Kidney glomerular epithelial cell (primary cell): ENCODE data around the gene AGBL4.

Experiments used
- DNase-seq: peaks from one replicate; lab custom pipeline; 2025; lab: John Stamatoyannopoulos, UW

The AGBL4 gene

DNA sequence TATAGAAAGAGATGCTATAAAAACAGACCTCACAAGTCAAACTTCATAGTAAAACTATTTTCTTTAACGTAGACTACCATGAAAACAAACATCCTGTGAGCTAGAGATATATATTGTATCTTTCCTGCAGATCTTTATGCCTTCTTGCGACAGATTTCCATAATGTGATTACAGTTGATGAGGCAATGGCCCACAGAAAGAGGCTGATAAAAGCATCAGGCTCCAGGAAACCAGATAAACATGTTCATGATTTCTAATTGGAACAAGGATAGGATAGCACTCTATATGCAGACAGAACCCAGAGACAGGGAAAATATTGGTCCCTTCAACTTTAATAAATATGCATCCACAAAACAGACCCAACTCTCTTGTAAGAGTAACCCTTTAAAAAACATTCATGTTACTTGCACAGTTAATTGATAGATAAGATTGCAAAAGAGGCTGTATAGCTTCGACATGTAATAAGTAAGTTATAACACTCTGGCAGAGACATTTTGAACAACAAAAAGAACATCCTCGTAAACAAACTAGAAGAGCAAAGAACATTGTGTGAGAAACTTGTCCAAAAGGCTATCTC is 329.4 kb downstream of the AGBL4 start:
- no peak for DNase-seq

DNA sequence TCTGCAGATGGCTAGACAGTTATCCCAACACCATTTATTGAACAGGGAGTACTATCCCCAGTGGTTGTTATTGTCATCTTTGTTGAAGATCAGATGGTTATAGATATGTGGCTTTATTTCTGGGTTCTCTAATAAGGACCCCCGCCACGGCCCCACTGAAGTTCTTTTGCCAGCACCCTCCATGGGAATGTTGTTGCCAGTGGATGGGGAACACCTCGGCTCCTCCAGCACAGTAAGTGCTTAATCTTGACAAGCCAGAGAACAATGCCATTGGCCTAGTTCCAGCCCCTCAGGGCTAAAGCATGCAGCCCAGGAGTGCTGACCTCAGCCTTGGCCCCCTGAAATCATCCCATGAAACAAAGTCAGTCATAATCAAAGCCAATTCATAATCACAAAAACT is 337.6 kb downstream of the AGBL4 start:
- DNase-seq = no peak

DNA sequence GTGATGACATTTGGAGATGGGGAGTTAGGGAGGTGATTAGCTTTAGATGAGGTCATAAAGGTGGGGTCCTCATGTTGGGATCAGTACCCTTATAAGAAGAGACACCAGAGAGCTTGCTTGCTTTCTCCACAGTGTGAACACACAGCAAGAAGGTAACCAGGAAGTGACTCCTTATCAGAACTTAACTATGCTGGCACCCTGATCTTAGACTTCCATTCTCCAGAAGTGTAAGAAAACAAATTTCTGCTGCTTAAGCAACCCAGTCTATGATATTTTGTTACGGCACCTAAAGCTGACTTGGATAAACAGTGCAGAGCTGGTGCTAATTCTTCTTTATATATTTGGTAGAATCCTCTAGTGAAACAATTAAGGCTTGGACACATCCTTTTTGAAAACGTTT is 346.0 kb downstream of the AGBL4 start:
- no peak for DNase-seq

DNA sequence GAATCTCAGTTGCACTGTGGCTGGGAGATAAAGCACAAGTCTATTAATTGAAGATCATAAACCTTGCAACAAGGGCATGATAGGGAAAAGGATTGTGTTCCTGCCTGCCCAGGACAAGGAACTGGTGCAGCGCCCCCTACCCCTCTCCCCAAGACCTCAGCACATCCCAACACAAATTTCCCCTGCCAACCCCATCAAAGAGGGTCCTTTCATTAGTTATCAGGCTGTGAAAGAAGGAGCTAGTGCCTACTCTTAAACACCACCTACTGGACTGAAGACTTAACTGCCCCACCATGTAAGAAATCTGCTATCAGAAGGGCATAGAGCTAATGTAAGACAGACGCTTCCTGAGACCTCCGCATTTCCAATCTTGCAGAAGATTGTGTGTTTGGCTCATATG is 372.6 kb downstream of the AGBL4 start:
- no peak for DNase-seq

DNA sequence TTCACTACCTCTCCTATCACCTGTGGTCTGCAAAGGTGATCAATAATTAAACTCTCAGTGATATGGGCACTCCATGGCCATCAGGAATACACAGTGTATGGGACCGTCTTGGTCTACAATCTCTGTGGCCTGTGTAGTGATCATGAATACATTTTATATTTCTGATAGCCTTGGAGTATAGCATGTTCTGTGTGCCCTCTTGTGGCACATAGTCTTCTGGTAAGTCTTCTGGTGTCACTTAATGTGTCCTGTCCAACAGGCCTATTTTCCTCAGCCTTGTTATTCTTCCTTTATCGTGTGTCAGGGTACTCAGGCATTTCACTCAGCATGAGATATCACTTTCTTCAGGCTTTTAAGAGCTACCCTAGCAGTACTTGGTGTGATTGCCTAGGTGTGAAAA is 393.6 kb downstream of the AGBL4 start:
- no peak for DNase-seq

DNA sequence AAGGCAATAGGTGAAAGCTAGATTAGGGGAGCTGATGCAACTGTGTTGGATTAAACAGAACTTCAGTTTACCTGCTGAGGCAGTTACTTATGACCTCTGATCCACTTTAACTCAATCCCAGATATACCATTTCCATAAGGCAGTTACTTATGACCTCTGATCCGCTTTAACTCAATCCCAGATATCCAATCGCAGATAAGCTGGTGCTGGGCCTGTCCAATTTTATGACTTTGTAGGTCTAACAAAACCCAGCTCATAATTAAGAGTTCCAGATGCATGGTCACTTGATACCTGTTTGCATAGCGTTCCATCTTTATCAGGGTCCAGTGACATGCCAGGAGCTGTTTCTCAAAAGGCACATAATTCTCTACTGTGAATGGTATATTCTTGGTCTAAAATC is 396.0 kb downstream of the AGBL4 start:
- DNase-seq = no peak

DNA sequence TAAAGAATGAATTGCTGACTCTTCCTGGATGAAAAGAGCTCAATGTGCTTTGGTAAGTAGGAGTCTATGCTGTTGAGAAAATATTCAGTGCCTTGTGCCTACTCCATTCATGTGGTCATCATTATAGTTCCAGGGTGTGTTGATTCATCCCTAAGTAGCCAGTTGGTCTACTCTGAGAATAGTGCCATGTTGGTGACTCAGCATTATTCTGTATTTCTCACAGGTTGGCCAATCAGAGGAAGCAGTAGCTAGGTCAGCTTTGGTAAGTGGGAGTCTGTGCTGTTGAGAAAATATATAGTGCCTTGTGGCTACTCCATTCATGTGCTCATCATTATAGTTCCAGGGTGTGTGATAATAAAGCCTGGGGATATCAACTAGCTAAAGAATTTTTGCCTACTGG is 397.3 kb downstream of the AGBL4 start:
- no peak for DNase-seq

DNA sequence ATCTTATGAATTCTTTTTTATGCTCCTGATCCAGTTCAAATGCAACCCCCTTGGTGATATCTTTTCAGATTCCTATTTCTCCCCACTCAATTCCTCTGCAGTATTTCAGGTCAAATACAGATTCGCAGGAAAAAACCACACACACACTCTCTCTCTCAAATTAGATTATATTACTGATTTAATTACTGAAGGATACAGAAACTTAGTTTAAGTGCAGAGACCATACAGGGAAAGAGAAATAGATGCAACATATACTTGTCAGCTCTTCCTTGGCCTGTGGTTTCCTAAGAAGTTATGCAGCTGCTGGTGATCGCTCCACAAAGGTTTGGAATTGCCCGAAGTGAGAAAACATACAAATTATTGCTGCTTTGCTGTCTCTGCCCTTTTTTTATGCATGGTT is 400.9 kb downstream of the AGBL4 start:
- DNase-seq = no peak

DNA sequence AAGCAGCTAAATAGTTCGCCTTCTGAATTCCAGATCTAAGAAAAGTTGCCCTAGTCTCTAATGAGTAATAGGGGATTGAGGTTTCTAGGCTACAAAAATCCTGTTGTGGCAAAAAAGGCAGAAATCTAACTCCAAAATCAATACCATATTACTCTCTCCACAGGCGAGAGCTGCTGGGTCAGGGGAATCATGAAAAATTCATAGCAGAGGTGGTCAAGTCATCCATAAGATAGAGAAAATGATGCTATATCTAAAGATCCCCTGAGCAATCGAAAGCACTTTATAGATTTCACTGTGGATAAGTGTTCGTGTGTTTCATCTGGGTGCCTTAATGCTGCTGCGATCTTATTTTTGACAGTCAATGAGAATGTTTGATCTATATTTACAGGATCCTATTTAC is 417.7 kb downstream of the AGBL4 start:
- no peak for DNase-seq

DNA sequence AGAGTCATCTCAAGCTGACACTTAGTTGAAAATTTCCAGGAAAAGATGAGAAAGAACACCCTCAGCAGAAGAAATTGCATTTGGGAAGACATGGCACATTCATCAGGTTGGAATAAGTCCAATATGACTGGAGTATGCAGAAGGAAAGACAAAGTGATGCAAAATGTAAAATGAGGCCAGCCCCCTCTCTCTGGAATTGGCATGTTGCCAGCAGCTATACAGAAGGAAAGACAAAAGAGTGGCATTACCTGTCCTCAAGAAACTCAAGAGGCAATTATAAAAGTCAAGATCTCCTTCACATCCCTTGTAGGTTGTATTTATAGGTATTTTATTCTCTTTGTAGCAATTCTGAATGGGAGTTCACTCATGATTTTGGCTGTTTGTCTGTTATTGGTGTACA is 426.3 kb downstream of the AGBL4 start:
- DNase-seq = no peak

DNA sequence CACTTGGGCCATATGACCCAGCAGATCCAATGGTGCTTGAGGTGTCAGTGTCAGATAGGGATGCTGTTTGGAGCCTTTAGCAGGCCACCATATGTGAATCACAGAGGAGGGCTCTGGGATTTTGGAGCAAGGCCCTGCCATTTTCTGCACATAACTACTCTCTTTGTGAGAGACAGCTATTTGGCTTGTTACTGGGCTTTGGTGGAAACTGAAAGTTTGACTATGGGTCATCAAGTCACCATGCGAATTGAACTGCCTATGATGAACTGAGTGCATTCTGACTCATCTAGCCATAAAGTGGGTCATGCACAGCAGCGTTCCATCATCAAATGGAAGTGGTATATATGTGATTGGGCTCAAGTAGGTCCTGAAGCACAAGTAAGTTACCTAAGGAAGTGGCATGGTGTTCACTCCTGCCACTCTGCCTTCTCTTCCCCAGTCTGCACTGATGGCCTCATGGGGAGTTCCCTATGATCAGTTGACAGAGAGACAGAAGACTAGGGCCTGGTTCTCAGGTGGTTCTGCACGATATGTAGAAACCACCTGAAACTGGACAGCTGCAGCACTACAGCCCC is 447.3 kb downstream of the AGBL4 start:
- no peak for DNase-seq

DNA sequence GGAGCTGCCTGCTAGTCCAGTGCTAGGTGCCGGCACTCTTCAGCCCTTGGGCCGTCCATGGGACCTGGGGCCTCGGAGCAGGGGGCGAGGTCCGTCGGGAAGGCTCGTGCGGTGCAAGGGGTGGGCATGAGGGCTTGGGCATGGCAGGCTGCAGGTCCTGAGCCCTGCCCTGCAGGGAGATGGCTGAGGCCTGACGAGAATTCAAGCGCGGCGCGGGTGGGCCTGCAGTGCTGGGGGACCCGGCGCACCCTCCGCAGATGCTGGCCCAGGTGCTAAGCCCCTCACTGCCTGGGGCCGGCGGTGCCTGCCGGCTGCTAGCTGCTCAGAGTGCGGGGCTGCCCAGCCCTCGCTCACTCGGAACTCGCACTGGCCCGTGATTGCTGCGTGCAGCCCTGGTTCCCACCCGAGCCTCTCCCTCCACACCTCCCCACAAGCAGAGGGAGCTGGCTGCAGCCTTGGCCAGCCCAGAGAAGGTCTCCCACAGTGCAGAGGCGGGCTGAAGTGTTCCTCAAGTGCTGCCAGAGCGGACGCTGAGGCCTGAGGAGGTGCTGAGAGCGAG is 467.0 kb downstream of the AGBL4 start:
- no peak for DNase-seq

DNA sequence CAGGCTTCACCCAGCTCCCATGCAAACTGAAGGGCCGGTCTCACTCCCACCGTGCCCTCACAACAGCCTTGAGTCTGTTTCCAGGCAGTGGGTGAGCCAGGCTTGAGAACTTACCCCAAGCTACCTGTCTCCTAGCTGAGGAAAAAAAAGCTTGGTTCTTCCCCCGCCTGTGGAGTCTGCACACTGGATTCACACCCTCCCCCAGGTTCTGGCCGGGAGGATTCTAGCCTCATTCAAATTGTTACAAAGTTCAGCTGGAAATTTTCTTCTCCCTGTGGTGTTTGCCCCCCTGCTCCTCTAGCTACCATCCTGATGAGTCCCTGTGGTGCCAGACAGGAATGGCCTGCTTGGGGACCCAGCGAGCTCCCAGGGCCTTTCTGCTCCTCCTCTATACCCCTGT is 471.7 kb downstream of the AGBL4 start:
- DNase-seq = no peak

DNA sequence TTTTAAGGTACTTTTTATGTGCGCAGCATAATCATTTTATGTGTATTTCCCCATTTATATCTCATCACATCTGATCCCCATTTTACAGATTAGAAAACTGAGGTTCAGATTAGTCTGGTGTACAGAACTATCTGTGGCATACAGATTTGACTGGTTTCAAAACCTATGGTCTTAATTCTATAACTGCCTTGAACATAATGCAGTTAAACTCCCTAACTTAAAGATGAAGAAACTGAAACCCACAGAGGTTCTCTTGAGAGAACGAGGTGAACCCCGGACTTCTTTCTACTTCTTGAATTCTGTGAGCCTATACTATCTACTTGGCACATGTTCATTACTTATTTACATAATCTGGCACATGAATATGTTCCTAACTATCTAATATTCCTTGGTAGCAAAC is 479.1 kb downstream of the AGBL4 start:
- DNase-seq = no peak

DNA sequence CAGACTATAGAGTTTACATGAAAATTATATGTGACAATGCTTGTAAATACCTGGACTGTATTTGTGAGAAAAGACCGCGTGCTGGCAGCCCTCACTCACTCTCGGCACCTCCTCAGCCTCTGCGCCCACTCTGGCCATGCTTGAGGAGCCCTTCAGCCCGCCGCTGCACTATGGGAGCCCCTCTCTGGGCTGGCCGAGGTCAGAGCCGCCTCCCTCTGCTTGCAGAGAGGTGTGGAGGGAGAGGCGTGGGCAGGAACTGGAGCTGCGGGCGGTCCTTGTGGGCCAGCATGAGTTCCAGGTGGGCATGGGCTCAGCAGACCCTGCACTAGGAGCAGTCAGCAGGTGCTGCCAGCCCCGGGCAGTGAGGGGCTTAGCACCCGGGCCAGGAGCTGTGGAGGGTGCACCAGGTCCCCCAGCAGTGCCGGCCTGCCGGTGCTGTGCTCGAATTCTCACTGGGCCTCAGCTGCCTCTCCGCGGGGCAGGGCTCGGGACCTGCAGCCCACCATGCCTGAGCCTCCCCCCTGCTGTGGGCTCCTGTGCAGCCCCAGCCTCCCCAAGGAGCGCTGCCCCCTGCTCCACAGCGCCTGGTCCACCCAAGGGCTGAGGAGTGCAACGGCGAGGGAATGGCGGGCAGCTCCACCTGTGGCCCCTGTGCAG is 482.5 kb downstream of the AGBL4 start:
- no peak for DNase-seq

DNA sequence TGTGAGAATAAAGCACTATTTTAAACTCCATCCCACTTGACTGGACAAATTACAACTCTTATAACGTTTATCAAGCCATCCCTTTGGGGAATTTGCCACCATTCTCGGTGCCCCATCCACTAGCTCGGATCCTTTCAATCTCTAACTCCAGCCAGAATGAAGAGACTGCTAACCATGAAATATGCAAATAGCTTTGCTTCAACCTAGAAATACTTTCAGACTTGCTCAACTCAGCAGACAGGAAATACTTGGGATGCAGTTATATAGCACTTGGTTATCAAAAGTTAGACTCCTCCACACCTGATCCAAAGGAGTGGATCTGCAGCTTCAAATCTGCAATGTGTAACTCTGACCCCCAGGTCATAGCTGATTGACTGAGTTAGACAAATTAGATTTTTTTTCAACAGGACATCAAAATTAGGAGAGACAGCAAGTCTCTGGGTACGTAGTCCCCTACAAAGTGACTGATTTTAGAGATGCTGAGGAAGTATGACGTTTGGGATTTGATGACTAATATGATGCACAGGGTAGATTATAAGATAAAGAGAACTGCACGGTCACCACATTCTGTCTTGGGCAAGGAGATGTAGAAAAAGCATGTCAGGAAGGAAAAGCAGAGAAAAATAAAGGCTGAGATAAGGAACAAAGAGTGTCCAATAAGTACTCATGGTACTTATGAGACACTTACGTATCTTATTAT is 496.0 kb downstream of the AGBL4 start:
- DNase-seq = no peak

DNA sequence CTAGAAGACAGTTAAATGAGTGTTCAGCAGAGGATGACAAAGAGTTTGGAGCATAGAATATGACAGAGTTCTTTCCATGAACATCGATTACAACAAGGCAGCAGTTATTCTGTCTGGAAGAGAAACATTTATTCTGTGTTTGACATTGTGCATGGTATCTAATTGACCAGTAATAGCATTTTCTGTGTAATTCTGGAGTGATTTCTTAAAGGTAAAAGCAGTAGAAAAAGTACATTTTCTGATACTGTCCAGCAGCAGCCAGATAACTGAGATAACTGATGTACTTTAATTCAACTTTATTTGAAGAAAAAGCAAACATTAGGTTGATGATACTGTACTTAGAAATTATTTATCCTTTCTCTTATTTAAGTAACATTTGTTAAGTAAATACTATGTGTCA is 497.1 kb downstream of the AGBL4 start:
- DNase-seq = no peak

DNA sequence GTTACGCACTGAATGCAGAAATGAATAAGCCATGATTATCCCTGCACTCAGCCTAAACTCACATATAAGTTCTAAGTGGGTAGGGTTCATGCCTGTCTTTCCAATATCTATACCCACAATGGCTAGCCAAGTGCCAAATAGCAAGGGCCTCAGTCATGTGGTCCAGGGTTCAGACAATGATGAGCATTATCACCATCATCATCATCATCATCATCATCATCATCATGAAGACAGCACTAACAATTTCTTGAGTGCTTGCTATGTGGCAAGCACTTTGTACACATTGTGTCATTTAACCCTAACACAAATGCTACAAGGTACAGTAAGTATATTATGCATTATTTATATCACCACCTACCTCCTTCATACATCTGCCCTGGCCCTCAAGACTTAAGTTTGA is 500.0 kb downstream of the AGBL4 start:
- DNase-seq = no peak

DNA sequence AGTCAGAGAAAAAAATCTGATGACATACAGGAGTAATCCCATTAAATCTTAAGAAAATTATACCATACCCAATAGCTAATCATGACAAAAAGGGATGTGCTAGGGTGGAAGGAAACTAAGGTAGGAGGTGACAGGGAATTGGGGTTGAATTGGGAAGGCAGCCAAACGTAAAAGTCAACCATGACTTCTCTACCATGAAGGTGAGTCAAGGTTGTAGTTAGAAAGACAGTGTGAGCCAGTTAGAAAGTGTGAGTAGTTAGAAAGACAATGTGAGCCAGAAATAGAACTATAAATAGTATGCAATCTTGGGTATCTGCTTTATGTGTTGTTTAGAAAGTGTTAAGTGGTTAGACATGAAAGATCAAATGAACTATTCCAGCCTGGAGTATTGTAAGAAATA is 556.8 kb downstream of the AGBL4 start:
- DNase-seq = no peak

DNA sequence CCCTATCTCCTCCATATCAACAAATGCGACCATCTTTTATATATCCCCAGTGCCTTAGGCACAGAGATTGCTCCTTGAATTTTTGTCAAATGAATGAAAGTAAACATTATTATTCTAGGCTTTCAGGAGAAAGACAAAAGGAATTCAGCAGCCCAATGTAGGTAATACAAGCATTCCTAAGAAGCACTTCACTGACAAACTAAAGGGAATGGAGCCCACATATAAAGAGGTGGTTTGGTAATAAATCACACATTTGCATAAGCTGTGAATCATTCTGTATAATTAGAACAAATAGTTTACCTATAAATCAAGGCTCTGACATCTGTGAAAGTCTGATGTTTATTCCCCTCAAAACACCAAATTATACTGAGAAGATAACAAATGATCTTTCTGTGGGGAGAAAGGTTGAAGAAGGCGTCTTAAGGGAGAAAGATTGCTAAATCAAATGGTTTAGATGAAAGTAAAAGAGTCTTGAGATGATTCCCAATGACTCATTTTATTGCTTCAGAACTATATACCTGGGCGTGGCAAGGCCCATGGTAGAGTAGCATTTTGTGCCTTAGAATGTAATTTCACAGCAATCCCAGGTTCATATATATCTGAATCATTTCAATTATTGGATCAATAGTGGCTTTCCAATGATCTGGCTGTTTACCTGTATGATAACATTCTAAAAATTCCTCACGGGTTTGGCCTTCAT is 558.1 kb downstream of the AGBL4 start:
- peak; percentile 11 for DNase-seq

DNA sequence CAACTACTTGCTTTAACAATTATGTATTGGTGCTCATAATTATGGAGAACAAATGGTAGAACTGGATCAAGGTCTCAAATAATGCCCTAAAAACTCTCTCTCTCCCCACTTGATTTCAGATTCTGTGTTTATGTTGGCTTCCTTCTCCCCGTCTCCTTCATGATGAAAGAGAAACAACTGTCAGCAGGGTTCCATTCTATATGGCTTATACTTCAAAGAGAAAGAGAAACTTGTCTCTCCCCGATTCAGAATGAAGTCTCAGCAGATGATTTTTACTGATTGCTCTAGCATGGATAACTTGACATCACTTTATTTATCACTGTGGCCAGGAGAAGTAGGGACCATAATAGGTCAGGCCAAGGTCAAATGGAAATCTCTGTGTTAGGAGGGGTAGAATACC is 575.6 kb downstream of the AGBL4 start:
- no peak for DNase-seq

DNA sequence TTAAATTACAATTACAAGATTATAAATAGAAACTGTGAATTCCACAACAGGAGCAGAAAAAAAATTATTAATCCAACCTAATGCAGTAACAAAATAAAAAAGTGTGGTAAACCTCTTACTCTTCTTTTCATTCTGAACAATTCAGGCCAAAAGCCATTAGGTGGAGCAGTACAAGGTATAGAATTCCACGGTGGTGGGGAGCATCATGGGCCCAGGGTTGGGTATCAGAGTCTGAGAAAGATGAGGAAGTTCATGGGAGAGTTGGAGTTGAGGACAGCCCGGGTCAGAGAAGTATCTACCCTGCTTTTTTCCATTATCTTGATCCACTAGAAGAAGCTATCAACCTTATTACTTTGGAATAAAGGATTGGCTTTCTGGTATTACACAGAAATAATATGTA is 586.9 kb downstream of the AGBL4 start:
- no peak for DNase-seq

DNA sequence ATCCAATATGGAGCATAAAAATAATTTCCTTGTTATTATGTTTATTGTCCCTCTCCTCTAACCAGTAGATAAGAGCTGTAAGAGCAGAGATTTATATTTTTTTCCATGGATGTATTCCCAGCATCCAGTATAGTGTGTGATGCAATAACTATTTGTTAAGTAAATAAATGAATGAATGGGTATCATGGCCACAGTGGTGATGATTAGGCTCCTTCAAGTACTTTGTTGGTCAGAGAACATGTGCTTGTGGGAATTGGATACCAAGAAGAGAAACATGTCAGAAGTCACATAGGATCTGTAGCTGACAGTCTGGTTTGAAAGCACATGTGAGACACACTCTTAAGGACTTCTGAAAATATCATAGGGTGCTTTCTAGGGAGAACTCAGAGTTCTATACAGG is 588.5 kb downstream of the AGBL4 start:
- DNase-seq = no peak
